ENCODE results near the gene UCP3. TPM values are rescaled to one million over a fixed set of nuclear protein-coding genes. Genes with fewer than 3 reads are reported as not detected.

UCP3 gene
- total and polyA plus RNA-seq, 2 of the 8 experiments (the other 6 are each of a cell fraction or from before 2014, with no cell fraction given) = 0.85 to 1.3 TPM

GRCh38 chr11:73978576-73979086, 30.3 kb downstream of the UCP3 start:
- no peak for FAIRE-seq
- H3K36me3 ChIP-seq (ENCODE audit: control insufficient read depth in 2 of 4, insufficient read depth in 4 of 4, low read length in 3 of 4) = peaks cover 20 to 67% (median 37%) of the 10 kb centered on the region in 4 experiments

More at GRCh38 chr11:73978576-73979086, 30.3 kb downstream of the UCP3 start:
- Histone ChIP-seq H3K27ac (ENCODE audit: low read depth, low read length) (no peak overlapping the region), H4K5ac (ENCODE audit: insufficient read length, low read depth, low read length) (no peak overlapping the region), H3K23ac (ENCODE audit: insufficient read length) (no peak overlapping the region), H4K20me1 (replicated peaks in 1 of 2; ENCODE audit: control insufficient read depth in 1 of 2, insufficient read depth in 2 of 2, low read length in 2 of 2) (peaks cover 0 to 8% of the 10 kb centered on the region in 2 experiments), H2AK5ac (ENCODE audit: low read depth, low read length) (no peak overlapping the region), H3K4me2 (ENCODE audit: insufficient read depth in 1 of 2, low read depth in 2 of 2, low read length in 2 of 2) (no peak overlapping the region), H3K14ac (ENCODE audit: insufficient read length) (no peak overlapping the region), H3K9ac (replicated peaks in 1 of 4; ENCODE audit: extremely low read depth in 1 of 4, low read depth in 3 of 4, low read length in 3 of 4) (no peak overlapping the region), H3K23me2 (ENCODE audit: low read depth, low read length) (peaks cover 10% of the 10 kb centered on the region), H2BK5ac (ENCODE audit: low read depth, low read length) (no peak overlapping the region), H3K56ac (replicated peaks; ENCODE audit: insufficient read length, low read depth, low read length) (no peak overlapping the region), H2BK15ac (ENCODE audit: low read length) (no peak overlapping the region), H2BK12ac (ENCODE audit: low read depth, low read length) (no peak overlapping the region), H3K4me1 (replicated peaks in 1 of 4; ENCODE audit: control insufficient read depth in 3 of 4, insufficient read depth in 4 of 4, low read length in 3 of 4) (peaks cover 7 to 17% (median 10%) of the 10 kb centered on the region in 4 experiments), H2BK120ac (replicated peaks; ENCODE audit: low read depth, low read length) (no peak overlapping the region), H4K91ac (replicated peaks; ENCODE audit: insufficient read length, low read length) (no peak overlapping the region), H3K4me3 (ENCODE audit: extremely low read depth in 1 of 4, insufficient read depth in 2 of 4, low read depth in 3 of 4, low read length in 4 of 4) (no peak overlapping the region), H3K18ac (ENCODE audit: extremely low read depth, low read length) (no peak overlapping the region), H2AFZ (ENCODE audit: low read length) (no peak overlapping the region), H4K8ac (ENCODE audit: extremely low read depth, insufficient read depth, low read length) (no peak overlapping the region), H3K4ac (replicated peaks; ENCODE audit: insufficient read length, low read depth, low read length) (no peak overlapping the region), H3K27me3 (replicated peaks in 1 of 4; ENCODE audit: control insufficient read depth in 3 of 4, extremely low read depth in 1 of 4, insufficient read depth in 3 of 4, low read length in 3 of 4) (peaks cover 0 to 2% (median 0%) of the 10 kb centered on the region in 4 experiments; a peak in 2 of 7 replicates), H3K9me3 (ENCODE audit: insufficient read depth in 2 of 2, low read depth in 1 of 2, low read length in 1 of 2) (no peaks in the 10 kb centered on the region), H3K79me2 (ENCODE audit: control insufficient read depth in 1 of 2, insufficient read depth in 2 of 2, low read length in 2 of 2) (peaks cover 0 to 6% of the 10 kb centered on the region in 2 experiments; a peak in 1 of 4 replicates), H2BK20ac (ENCODE audit: low read length) (no peak overlapping the region), H3K79me1 (ENCODE audit: low read depth, low read length) (peaks cover 2% of the 10 kb centered on the region; the same call in 1 of the 2 replicates)
- ChIA-PET CTCF (ENCODE audit: partially characterized antibody) (interaction anchor here (4.9 kb wide), 1 partner anchor 15 kb away, joined by 22 read pairs; no protein-coding TSS in a partner anchor), POLR2A (ENCODE audit: partially characterized antibody) (interaction anchor here (1.0 to 6.8 kb wide), 4 partner anchors 8 to 35 kb away, joined by 3 to 94 read pairs (median 9); no protein-coding TSS in a partner anchor)
- DNase-seq (ENCODE audit: low read depth in 1 of 2, low spot score in 2 of 2) = no peak
- WGBS, 2 experiments (ENCODE audit: extremely low coverage in 1 of 2, insufficient coverage in 1 of 2, insufficient read length in 1 of 2, insufficient replicate concordance in 2 of 2, low coverage in 1 of 2, low lambda C conversion rate in 2 of 2, missing lambda C conversion rate in 1 of 2) = 97% methylated on average over 3 of the region's 3 CpGs; no CpG with 5 or more reads in 1 of the 2 experiments

Data from H1 (cell line).